ENCODE results near the gene YPEL3. TPM values are rescaled to one million over a fixed set of nuclear protein-coding genes. Genes with fewer than 3 reads are reported as not detected.

The YPEL3 gene
- total RNA-seq, 1 experiment from 2014 or later: 4.8 TPM

- H3K36me3 ChIP-seq: peaks cover 59% of the 10 kb centered on the region
- peaks cover 30% of the 10 kb centered on the region for H3K4me1 ChIP-seq (replicated peaks)
- peak within 1 kb of the TSS; percentile 93 for H3K27ac ChIP-seq
- no peaks in the 10 kb centered on the region for H3K27me3 ChIP-seq (replicated peaks)
- no peaks in the 10 kb centered on the region for H3K9me3 ChIP-seq (replicated peaks)
- peak within 1 kb of the TSS; percentile 79 for H3K4me3 ChIP-seq
- peak; percentile 99 to 100 for DNase-seq (ENCODE audit: low read depth in 1 of 2, low spot score in 2 of 2)
These were observed 30.7 kb downstream of the YPEL3 start, which contains the start of gene ALDOA for GRCh38 chr16:30065102-30065942. Gene ALDOA (plus strand): TSS chr16:30065760. CDS start chr16:30066898, 1,138 bp downstream.

- peak overlapping the region; percentile 93 for H3K27ac ChIP-seq
- peak overlapping the region; percentile 79 for H3K4me3 ChIP-seq
- H3K27me3 ChIP-seq (replicated peaks): no peaks in the 10 kb centered on the region
- H3K9me3 ChIP-seq (replicated peaks): no peaks in the 10 kb centered on the region
- H3K36me3 ChIP-seq: peaks cover 59% of the 10 kb centered on the region
- DNase-seq (ENCODE audit: low read depth in 1 of 2, low spot score in 2 of 2): no peak
- peaks cover 30% of the 10 kb centered on the region for H3K4me1 ChIP-seq (replicated peaks)
These were observed 31.3 kb downstream of the YPEL3 start for GRCh38 chr16:30064729-30065101.

DNA sequence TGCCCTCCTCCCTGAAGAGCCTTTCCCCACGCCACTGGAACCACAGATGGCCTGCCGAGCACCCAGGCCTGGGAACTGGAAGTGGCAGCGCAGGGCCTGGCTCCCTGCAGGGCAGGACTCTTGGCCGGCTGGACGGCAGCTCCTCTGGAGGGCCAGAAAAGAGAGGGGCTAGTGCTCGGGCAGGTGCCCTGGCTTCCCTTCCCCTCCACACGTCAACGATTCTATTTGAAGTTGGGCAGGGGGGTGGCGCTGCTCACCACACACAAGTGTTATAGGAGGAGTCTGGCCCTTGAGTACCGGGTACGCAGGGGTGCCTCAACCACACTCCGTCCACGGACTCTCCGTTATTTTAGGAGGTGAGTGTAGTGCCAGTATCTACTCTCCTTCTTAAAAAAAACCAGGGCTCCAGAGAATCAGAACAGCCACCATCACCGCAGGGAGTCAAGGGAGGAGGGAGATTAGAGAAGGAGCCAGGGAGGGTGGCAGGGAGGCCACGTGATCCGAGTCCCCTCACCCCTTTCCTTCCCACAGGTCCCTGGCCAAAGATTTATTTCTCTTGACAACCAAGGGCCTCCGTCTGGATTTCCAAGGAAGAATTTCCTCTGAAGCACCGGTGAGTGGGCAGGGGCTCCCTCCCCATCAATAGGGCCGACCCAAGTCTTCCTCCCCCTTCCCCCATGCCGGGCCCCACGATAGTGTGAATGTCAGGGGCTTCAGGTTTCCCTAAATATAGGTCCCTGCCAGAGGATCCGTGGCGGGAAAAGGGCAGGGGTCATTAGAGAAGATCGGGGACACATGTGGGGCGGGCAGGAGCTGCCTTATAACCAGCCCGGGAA is 31.9 kb downstream of the YPEL3 start:
- no peaks in the 10 kb centered on the region for H3K9me3 ChIP-seq (replicated peaks)
- peak overlapping the region; percentile 93 for H3K27ac ChIP-seq
- H3K27me3 ChIP-seq (replicated peaks): no peaks in the 10 kb centered on the region
- DNase-seq (ENCODE audit: low read depth in 1 of 2, low spot score in 2 of 2): peak in 1 of 2 experiments; percentile 28
- peaks cover 30% of the 10 kb centered on the region for H3K4me1 ChIP-seq (replicated peaks)
- H3K4me3 ChIP-seq: peak overlapping the region; percentile 79
- peaks cover 56% of the 10 kb centered on the region for H3K36me3 ChIP-seq

GRCh38 chr16:30063278-30063892 is 32.6 kb downstream of the YPEL3 start:
- H3K27me3 ChIP-seq (replicated peaks): no peaks in the 10 kb centered on the region
- H3K4me1 ChIP-seq (replicated peaks): peaks cover 30% of the 10 kb centered on the region
- DNase-seq (ENCODE audit: low read depth in 1 of 2, low spot score in 2 of 2): no peak
- no peak overlapping the region for H3K4me3 ChIP-seq
- no peak overlapping the region for H3K27ac ChIP-seq
- H3K9me3 ChIP-seq (replicated peaks): no peaks in the 10 kb centered on the region
- H3K36me3 ChIP-seq: peaks cover 53% of the 10 kb centered on the region

DNA sequence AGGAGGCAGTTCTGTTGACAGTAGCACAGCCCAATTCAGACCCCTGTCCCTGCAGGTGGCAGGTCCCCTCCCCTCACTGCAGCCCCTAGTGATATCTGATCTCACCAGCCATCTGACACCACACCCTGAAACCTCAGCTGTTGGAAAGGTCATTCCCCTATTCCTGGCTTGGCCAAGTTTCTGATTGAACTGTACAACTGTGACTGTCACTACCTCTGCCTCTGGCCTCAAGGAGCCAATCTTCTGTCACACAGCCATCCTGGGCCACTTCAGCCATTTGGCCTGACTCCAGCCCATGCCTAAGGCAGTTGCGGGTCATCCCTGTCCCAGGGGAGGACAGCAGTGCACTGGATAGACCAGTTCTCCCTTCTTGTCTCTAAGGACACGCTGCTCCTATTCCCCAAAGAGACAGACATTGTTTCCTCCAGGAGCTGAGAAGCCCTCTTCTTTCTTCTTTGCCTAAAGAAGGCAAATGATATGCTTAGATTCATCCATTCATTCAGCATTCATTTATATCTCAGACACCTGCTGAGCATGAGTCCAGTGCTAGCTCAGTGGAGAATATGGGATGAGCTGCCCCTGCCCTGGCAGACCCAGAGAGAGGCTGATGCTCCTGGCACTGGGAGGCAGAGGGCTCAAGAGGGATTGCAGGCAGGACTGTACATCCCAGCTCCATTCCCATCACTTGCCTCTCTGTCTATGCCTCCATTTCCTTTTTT is 35.0 kb downstream of the YPEL3 start:
- H3K9me3 ChIP-seq (replicated peaks): no peaks in the 10 kb centered on the region
- H3K36me3 ChIP-seq: peaks cover 41% of the 10 kb centered on the region
- no peaks in the 10 kb centered on the region for H3K27me3 ChIP-seq (replicated peaks)
- H3K27ac ChIP-seq: no peak overlapping the region
- no peak for DNase-seq (ENCODE audit: low read depth in 1 of 2, low spot score in 2 of 2)
- no peak overlapping the region for H3K4me3 ChIP-seq
- H3K4me1 ChIP-seq (replicated peaks): peaks cover 19% of the 10 kb centered on the region

DNA sequence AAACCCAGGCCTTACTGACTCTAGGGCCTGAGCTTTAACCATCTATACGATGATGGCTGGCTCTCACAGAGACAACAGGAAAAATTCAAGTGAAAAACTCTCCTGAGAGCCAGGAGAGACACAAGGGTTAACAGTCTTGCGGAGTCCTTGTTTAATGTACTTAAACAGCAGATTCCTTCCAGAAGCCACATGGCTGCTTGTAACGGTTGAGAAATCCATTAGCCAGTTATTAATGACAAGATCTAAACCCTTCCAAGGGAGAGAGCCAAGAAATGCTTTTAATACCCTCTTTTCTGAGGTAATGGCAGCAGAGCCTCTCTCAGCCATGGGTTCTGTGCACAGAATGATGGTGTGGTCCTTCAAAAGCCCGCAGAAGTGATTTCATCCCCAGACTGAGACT is 35.7 kb downstream of the YPEL3 start:
- peaks cover 42% of the 10 kb centered on the region for H3K36me3 ChIP-seq
- DNase-seq (ENCODE audit: low read depth in 1 of 2, low spot score in 2 of 2): no peak
- H3K4me1 ChIP-seq (replicated peaks): peaks cover 19% of the 10 kb centered on the region
- H3K27me3 ChIP-seq (replicated peaks): no peaks in the 10 kb centered on the region
- no peak overlapping the region for H3K27ac ChIP-seq
- H3K9me3 ChIP-seq (replicated peaks): no peaks in the 10 kb centered on the region
- H3K4me3 ChIP-seq: no peak overlapping the region

GRCh38 chr16:30054959-30055553 is 41.0 kb downstream of the YPEL3 start:
- Histone ChIP-seq H3K4me3 (no peak overlapping the region), H3K9me3 (replicated peaks) (no peaks in the 10 kb centered on the region), H3K4me1 (replicated peaks) (peaks cover 23% of the 10 kb centered on the region), H3K27me3 (replicated peaks) (no peaks in the 10 kb centered on the region), H3K27ac (no peak overlapping the region), H3K36me3 (peaks cover 36% of the 10 kb centered on the region)
- DNase-seq (ENCODE audit: low read depth in 1 of 2, low spot score in 2 of 2): no peak

- no peaks in the 10 kb centered on the region for H3K9me3 ChIP-seq (replicated peaks)
- peaks cover 23% of the 10 kb centered on the region for H3K4me1 ChIP-seq (replicated peaks)
- DNase-seq (ENCODE audit: low read depth in 1 of 2, low spot score in 2 of 2): no peak
- no peak overlapping the region for H3K27ac ChIP-seq
- H3K4me3 ChIP-seq: no peak overlapping the region
- H3K27me3 ChIP-seq (replicated peaks): no peaks in the 10 kb centered on the region
- H3K36me3 ChIP-seq: peaks cover 30% of the 10 kb centered on the region
These were observed 41.6 kb downstream of the YPEL3 start for GRCh38 chr16:30054451-30054850.

DNA sequence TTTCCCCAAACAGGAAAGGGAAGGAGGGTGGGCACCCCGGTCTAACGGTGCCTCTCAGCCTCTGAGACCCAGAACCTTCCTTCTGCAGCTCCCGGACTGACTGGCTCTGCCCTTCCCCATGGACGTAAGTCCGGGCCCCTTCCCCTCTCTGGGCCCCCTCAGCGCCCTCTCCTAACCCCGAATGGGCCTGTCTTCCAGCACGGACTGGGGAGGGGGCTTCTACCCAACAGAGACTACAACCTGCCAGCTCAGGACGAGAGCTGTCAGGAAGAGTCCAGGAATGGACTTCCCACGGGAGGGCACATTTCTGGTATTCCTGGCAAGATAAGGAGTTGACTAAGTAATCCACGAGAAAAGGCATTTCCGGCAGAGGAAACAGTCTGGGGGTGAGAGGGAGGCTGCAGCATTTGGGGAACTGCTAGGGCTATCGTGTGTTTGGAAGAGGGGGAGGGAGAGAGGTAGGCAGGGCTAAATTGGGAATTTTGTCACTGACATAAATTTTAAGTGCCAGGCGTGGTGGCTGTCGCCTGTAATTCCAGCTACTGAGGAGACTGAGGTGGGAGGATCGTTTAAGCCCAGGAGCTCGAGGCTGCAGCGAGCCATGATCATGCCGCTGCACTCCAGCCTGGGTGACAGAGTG is 42.5 kb downstream of the YPEL3 start:
- Histone ChIP-seq H3K4me1 (replicated peaks) (peaks cover 23% of the 10 kb centered on the region), H3K27me3 (replicated peaks) (no peaks in the 10 kb centered on the region), H3K27ac (peak overlapping the region; percentile 87), H3K9me3 (replicated peaks) (no peaks in the 10 kb centered on the region), H3K4me3 (peak overlapping the region; percentile 58), H3K36me3 (peaks cover 25% of the 10 kb centered on the region)
- peak; percentile 67 to 72 for DNase-seq (ENCODE audit: low read depth in 1 of 2, low spot score in 2 of 2)

DNA sequence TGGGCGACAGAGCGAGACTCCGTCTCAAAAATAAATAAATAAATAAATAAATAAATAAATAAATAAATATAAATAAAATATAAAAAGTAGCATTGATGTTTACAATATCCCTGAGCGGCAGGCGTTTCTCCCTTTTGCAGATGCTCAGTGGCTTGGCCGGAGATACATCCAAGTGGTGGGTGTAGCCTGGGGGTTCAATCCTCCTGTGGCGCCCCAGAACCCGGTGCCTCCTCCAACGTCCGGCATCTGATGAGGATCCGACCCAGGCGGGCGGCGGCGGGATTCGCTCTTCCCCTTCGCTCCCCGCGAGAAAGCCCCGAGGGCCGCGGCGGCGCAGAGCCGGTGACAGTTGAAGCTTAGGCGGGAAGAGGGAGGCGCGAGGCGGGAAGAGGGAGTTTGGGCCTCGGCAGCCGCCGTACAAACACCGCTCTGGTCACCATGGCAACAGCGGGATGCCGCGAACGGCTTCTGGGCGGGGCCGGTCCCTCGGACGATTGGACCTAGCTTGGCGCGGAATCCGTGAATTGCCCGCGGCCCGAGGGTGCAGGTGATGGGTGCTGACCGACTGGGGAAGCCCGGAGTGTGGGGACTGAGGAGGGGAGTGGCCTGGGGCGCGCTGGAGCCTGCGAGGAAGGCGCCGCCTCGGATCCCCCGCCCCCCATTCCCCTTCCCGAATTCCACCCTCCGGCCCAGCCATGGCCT is 43.2 kb downstream of the YPEL3 start:
- Histone ChIP-seq H3K27me3 (replicated peaks) (no peaks in the 10 kb centered on the region), H3K4me3 (peak overlapping the region; percentile 58), H3K36me3 (peaks cover 25% of the 10 kb centered on the region), H3K9me3 (replicated peaks) (no peaks in the 10 kb centered on the region), H3K27ac (peak overlapping the region; percentile 87), H3K4me1 (replicated peaks) (peaks cover 23% of the 10 kb centered on the region)
- DNase-seq (ENCODE audit: low read depth in 1 of 2, low spot score in 2 of 2): peak; percentile 95 to 97

DNA sequence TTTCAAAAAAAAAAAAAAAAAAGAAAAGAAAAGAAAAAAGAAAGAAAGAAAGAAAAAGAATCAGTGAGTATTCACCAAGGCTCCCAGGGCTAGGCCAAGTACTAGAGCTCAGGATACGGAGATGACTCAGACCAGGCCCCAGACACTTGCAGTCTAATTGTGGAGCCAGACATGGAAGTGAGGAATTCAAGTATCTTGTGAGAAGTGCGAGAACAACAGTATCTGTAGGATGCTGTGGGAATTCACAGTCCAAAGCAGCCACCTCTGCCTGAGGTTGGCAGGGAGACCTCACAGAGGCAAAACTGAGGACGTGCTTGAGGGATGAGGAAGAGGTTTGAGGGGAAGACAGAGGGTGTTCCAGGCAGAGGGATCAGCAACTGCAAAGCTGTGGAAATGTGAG is 44.5 kb downstream of the YPEL3 start:
- Histone ChIP-seq H3K27me3 (replicated peaks) (no peaks in the 10 kb centered on the region), H3K9me3 (replicated peaks) (no peaks in the 10 kb centered on the region), H3K4me3 (no peak overlapping the region), H3K36me3 (peaks cover 16% of the 10 kb centered on the region), H3K27ac (peak overlapping the region; percentile 87), H3K4me1 (replicated peaks) (peaks cover 23% of the 10 kb centered on the region)
- peak; percentile 61 to 73 for DNase-seq (ENCODE audit: low read depth in 1 of 2, low spot score in 2 of 2)

GRCh38 chr16:30049871-30050270 is 46.1 kb downstream of the YPEL3 start:
- no peaks in the 10 kb centered on the region for H3K9me3 ChIP-seq (replicated peaks)
- H3K27me3 ChIP-seq (replicated peaks): no peaks in the 10 kb centered on the region
- H3K4me1 ChIP-seq (replicated peaks): peaks cover 23% of the 10 kb centered on the region
- DNase-seq (ENCODE audit: low read depth in 1 of 2, low spot score in 2 of 2): no peak
- H3K27ac ChIP-seq: no peak overlapping the region
- no peak overlapping the region for H3K4me3 ChIP-seq
- peaks cover 4% of the 10 kb centered on the region; the same call in 1 of the 2 replicates for H3K36me3 ChIP-seq

All from SJSA1 (cell line).